Psoas muscle (tissue), 8 donors: ENCODE results near the gene HSPG2. TPM values are rescaled to one million over a fixed set of nuclear protein-coding genes. Genes with fewer than 3 reads are reported as not detected.

Experiments
- ATAC-seq, 4 donors: fragments of 200-7000 bp; cut with Tn5 transposase; one replicate each; pipeline ENCODE4 v1.9.1; 2020; ENCODE audit warnings: moderate library complexity in 3 of 4, mild to moderate bottlenecking in 2 of 4
- DNase-seq, 2 donors: peaks; one replicate each; pipeline ENCODE4 v3.0.0-alpha.2; 2020
- H3K27ac ChIP-seq: fragments of 200-600 bp; one replicate; pipeline ENCODE4 v1.8.0; 2022
- H3K27me3 ChIP-seq, 3 donors: fragments of 200-600 bp in 1 of 3; one replicate each; pipeline versions ENCODE4 v1.6.1 to v1.8.0; 2013 to 2022; ENCODE audit warnings: low read length in 2 of 3, mild to moderate bottlenecking in 2 of 3, moderate library complexity in 1 of 3; ENCODE audit not compliant: insufficient read depth in 3 of 3
- H3K36me3 ChIP-seq, 2 donors: fragments of 200-600 bp in 1 of 2; one replicate each; pipeline versions ENCODE4 v1.6.1 to v1.8.0; 2013 to 2022; ENCODE audit warnings: low read depth in 1 of 2, mild to moderate bottlenecking in 1 of 2, moderate library complexity in 1 of 2; ENCODE audit not compliant: insufficient read depth in 1 of 2
- H3K4me1 ChIP-seq: fragments of 200-600 bp; one replicate; pipeline ENCODE4 v1.8.0; 2022
- H3K4me3 ChIP-seq: fragments of 200-600 bp; one replicate; pipeline ENCODE4 v1.8.0; 2022; ENCODE audit warnings: mild to moderate bottlenecking
- H3K9me3 ChIP-seq: fragments of 200-600 bp; one replicate; pipeline ENCODE4 v1.8.0; 2022
- WGBS, 3 donors: extraction: QIAGEN DNeasy Blood & Tissue Kit; methylation state at CpG; one replicate each; pipeline versions ENCODE4 v1.1.6 to v1.1.7; 2013; 5-methylcytosine and 5-hydroxymethylcytosine counted together
- intact Hi-C, 2 donors: fragments of 100-400 bp; cut with DNase I; formaldehyde crosslinking; loops; one replicate each; pipeline versions ENCODE4 v1.11.0 to v1.14.2; 2022
- polyA plus RNA-seq, 3 donors: library from polyadenylated mRNA; stranded (reverse); fragments of 200-250 nt; gene quantifications; one replicate each; pipeline ENCODE4 v1.2.3, GENCODE V29; 2013
- total RNA-seq, 4 donors: library from RNA; stranded (reverse); fragmentation: NEBNext Ultra II Directional in 2 of 4; extraction: Animal tissue kit (Norgen Biotek cat#: 25700) in 2 of 4; gene quantifications; one replicate each; pipeline versions ENCODE4 v1.2.1 to v1.2.4, GENCODE V29; 2021 to 2023
- TF ChIP-seq, protein P1 (sequence below): fragments of 200-600 bp; IDR thresholded peaks from one replicate; pipeline ENCODE4 v1.8.0; 2022; ENCODE audit warnings: antibody characterized with exemption
- donor health status: healthy with polysubstance abuse.
- donor health status: DM: no; HTN: no; CAD: no; lungs with moderate emphysema.
- donor health status: Bipolar disorder and iron deficiency.
- donor health status: healthy.
- donor health status: DM: yes; HTN: yes; CAD: no.
- donor health status: DM: no; HTN: no; CAD: no.
- donor health status: DM: no; HTN: no; CAD: no.
- donor health status: DM: yes; HTN: yes; CAD: no.

The HSPG2 gene
- total and polyA plus RNA-seq, 7 donors = 24.5 to 168 (median 102) TPM

DNA sequence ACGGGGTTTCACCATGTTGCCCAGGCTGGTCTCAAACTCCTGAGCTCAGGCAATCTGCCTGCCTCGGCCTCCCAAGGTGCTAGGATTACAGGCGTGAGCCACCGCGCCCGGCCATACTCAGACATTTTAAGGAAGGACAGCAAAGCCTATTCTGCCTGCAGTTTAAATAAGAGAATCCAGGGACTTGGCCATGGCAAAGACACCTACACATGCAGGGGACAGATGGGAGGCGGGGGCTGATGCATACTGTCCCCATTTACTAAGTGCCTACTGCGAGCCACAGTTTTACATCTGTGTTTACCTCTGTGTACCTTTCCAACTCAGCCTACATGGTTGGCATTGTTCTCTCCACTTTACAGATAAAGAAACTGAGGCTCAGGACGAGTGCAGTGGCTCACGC is 99.6 kb downstream of the HSPG2 start:
- intact Hi-C loops = no loop called here
- Histone ChIP-seq H3K27ac (no peak overlapping the region), H3K4me3 (no peak overlapping the region), H3K36me3 (peaks cover 12 to 100% of the 10 kb centered on the region in 2 donors), H3K27me3 (no peaks in the 10 kb centered on the region), H3K9me3 (peaks cover 9% of the 10 kb centered on the region), H3K4me1 (no peaks in the 10 kb centered on the region)
- DNase-seq = no peak
- TF ChIP-seq, protein P1, sequence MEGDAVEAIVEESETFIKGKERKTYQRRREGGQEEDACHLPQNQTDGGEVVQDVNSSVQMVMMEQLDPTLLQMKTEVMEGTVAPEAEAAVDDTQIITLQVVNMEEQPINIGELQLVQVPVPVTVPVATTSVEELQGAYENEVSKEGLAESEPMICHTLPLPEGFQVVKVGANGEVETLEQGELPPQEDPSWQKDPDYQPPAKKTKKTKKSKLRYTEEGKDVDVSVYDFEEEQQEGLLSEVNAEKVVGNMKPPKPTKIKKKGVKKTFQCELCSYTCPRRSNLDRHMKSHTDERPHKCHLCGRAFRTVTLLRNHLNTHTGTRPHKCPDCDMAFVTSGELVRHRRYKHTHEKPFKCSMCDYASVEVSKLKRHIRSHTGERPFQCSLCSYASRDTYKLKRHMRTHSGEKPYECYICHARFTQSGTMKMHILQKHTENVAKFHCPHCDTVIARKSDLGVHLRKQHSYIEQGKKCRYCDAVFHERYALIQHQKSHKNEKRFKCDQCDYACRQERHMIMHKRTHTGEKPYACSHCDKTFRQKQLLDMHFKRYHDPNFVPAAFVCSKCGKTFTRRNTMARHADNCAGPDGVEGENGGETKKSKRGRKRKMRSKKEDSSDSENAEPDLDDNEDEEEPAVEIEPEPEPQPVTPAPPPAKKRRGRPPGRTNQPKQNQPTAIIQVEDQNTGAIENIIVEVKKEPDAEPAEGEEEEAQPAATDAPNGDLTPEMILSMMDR = no peak
- ATAC-seq = no peak
- WGBS, 3 donors = 92 to 97% (median 97%) methylated on average over 10 of the region's 10 CpGs

DNA sequence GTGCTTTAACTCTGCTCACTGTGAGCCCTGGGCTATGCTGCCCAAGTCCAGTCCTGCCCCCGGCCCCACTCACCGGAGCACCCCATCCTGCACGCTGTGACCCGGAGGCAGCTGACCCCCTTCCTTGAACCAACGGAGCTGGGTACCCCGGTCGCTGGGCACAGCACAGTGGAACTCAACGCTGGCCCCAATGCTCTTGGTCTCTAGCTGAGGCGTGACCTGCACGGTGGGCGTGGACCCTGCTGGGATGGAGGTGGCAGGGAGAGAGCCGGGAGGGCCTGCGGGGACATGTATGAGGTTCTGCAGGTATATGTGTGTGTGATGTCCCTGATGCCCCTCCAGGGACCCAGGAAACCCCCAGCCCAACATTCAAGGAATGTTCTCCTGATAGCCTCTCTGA is 100.4 kb downstream of the HSPG2 start:
- WGBS, 3 donors = 90 to 97% (median 97%) methylated on average over 11 to 13 of the region's 13 CpGs
- peaks cover 12 to 100% of the 10 kb centered on the region in 2 donors for H3K36me3 ChIP-seq
- DNase-seq (no peak), ATAC-seq (no peak)
- intact Hi-C loops = no loop called here
- H3K27ac ChIP-seq = no peak overlapping the region
- TF ChIP-seq, protein P1 = no peak
- H3K27me3 ChIP-seq = no peaks in the 10 kb centered on the region
- no peak overlapping the region for H3K4me3 ChIP-seq
- H3K9me3 ChIP-seq = peaks cover 9% of the 10 kb centered on the region
- no peaks in the 10 kb centered on the region for H3K4me1 ChIP-seq

DNA sequence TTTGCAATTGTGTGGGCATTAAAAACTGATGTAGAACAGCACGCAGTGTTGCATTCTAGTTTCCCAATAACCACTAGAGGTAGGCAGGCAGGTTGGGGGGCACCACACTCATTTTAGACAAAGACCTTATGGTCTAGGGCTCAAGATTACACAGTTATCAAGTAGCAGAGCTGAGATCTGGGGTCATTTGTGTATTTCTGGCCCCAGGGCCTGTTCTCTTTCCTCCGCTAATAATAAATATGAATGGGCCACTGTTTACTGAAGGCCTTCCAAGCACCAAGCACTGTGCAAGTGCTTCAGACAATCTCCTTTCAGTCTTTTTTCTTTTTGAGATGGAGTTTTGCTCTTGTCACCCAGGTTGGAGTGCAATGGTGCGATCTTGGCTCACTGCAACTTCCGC is 101.1 kb downstream of the HSPG2 start:
- 96 to 100% (median 99%) methylated on average over 4 of the region's 4 CpGs for WGBS, 3 donors
- H3K36me3 ChIP-seq = peaks cover 12 to 100% of the 10 kb centered on the region in 2 donors

DNA sequence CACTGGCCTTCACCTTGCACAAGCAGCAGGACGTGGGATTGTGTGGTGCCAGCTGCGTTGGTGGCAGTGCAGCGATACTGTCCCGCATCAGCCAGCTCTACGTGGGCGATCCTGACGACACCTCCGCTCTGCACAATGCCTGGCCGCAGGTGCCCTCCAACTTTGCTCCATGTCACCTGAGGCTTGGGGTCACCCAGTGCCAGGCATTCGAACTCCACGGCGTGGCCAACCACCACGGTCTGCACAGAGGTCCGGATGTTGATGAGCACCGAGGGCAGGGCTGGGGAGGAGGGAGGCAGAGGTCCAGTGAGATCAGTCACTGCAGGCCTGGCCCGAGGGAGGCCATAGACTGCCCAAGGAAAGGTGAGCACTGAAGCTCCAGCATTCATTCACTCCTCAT is 102.4 kb downstream of the HSPG2 start:
- Histone ChIP-seq H3K36me3 (peaks cover 12 to 99% of the 10 kb centered on the region in 2 donors), H3K4me3 (no peak overlapping the region), H3K9me3 (peaks cover 9% of the 10 kb centered on the region), H3K4me1 (no peaks in the 10 kb centered on the region), H3K27me3 (no peaks in the 10 kb centered on the region), H3K27ac (no peak overlapping the region)
- intact Hi-C loops = no loop called here
- 94 to 98% (median 96%) methylated on average over 16 of the region's 16 CpGs for WGBS, 3 donors
- ATAC-seq = no peak
- TF ChIP-seq, protein P1 = no peak
- DNase-seq = no peak

More for the DNA sequence above, 101.1 kb downstream of the HSPG2 start:
- H3K27me3 ChIP-seq = no peaks in the 10 kb centered on the region
- no peak overlapping the region for H3K4me3 ChIP-seq
- peaks cover 9% of the 10 kb centered on the region for H3K9me3 ChIP-seq
- ATAC-seq (no peak), DNase-seq (no peak)
- H3K27ac ChIP-seq = no peak overlapping the region
- TF ChIP-seq, protein P1 = no peak
- H3K4me1 ChIP-seq = no peaks in the 10 kb centered on the region
- intact Hi-C loops = no loop called here

DNA sequence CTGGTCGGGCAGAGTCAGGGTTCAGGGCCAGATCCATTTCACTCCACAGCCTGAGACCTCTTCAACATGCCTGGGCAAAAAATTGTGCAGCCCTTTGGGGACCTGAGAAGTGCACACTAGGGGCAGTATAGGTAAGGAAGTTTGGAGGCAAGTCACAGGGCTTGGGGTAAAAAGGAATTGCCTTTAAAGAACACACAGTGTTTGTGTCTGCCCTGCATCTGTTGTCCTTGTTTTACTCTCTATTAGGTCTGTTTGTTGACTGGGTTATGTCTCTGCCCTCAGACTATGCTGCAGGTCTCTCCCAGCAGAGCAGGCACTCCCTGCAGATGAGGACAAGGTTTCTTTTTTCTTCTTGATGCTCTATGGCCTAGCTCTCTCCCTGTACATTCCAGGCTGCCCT is 103.0 kb downstream of the HSPG2 start:
- H3K9me3 ChIP-seq = peaks cover 9% of the 10 kb centered on the region
- ATAC-seq = no peak
- peaks cover 13 to 99% of the 10 kb centered on the region in 2 donors for H3K36me3 ChIP-seq
- H3K27me3 ChIP-seq = no peaks in the 10 kb centered on the region
- intact Hi-C loops = no loop called here
- H3K27ac ChIP-seq = no peak overlapping the region
- WGBS, 3 donors = 84 to 96% (median 90%) methylated on average over 1 of the region's 1 CpG
- no peak overlapping the region for H3K4me3 ChIP-seq
- no peaks in the 10 kb centered on the region for H3K4me1 ChIP-seq
- DNase-seq = no peak
- TF ChIP-seq, protein P1 = no peak
